Keratinocyte (primary cell): ENCODE data around the gene TAF4.

ENCODE experiments used
- EZH2 ChIP-seq: IDR thresholded peaks from one replicate; pipeline ENCODE4 v1.6.1; 2012; ENCODE audit warnings: inconsistent platforms, mild to moderate bottlenecking, low read length, moderate library complexity
- TF ChIP-seq, protein P1 (sequence below), 3 experiments: IDR thresholded peaks in 1 of 3; conservative IDR thresholded peaks in 1 of 3; optimal IDR thresholded peaks in 1 of 3; 2 replicates in 2 of 3; 3 replicates in 1 of 3; pipeline versions ENCODE3 to v1.5.1; 2011; ENCODE audit warnings: low read length in 3 of 3, mild to moderate bottlenecking in 3 of 3, moderate library complexity in 2 of 3, control low read depth in 1 of 3, inconsistent platforms in 1 of 3; ENCODE audit not compliant: insufficient read depth in 2 of 3; ENCODE audit errors: extremely low read depth in 1 of 3

DNA sequence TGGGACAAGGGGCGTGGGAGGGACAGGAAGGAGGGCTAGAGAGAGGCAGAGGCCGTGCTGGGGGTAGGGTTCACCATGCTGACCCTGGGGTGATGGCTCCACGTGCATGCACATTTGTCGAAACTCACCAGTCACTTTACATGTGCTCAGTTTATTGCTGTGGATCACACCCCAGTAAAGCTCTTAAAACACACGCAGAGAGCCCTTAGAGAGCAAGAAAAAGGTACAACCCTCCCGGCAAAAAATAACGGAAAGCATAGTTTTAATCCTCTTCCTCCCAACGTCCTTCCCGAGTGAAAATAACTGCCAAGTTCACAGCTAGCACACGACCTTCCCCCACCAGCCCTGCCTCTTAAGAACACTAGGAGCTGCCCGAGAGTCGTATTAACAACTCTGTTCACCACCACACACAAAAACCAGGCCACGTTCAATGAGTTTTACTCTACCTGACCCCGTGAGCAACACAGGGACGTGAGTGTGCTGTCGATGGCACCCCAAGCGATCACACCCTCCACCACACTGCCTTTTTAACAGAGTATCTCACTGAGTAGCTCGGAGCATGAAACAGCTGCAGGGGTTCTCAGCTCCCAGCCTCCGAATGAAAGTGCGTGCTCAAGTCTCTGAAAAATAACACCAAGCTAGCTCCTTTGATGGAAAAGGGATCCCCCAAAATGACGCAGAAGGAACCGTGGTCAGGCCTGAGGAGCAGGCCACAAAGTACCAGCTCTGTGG is 39.7 kb downstream of the TAF4 start:
- TF ChIP-seq, protein P1, sequence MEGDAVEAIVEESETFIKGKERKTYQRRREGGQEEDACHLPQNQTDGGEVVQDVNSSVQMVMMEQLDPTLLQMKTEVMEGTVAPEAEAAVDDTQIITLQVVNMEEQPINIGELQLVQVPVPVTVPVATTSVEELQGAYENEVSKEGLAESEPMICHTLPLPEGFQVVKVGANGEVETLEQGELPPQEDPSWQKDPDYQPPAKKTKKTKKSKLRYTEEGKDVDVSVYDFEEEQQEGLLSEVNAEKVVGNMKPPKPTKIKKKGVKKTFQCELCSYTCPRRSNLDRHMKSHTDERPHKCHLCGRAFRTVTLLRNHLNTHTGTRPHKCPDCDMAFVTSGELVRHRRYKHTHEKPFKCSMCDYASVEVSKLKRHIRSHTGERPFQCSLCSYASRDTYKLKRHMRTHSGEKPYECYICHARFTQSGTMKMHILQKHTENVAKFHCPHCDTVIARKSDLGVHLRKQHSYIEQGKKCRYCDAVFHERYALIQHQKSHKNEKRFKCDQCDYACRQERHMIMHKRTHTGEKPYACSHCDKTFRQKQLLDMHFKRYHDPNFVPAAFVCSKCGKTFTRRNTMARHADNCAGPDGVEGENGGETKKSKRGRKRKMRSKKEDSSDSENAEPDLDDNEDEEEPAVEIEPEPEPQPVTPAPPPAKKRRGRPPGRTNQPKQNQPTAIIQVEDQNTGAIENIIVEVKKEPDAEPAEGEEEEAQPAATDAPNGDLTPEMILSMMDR (optimal IDR thresholded peaks at IDR 0.05 in 1 of 3, IDR thresholded peaks at IDR 0.05 in 1 of 3, conservative IDR thresholded peaks at IDR 0.05 in 1 of 3; ENCODE audit: extremely low read depth in 1 of 3, insufficient read depth in 2 of 3, low read length in 3 of 3), result no peak
- no peak for TF ChIP-seq EZH2
